Mesenchymal stem cell (in vitro differentiated cells and primary cell): Measurements from ENCODE around the gene SLC34A1.

ENCODE experiments used
- DNase-seq: peaks from one replicate; pipeline ENCODE4 v3.0.0-alpha.2; 2013
- H2AFZ ChIP-seq: one replicate; pipeline ENCODE4 v1.6.1; 2013; ENCODE audit warnings: low read depth, mild to moderate bottlenecking, control low read depth, inconsistent platforms, low read length, moderate library complexity
- H2AK5ac ChIP-seq: 2 replicates; pipeline ENCODE4 v1.6.1; 2013; ENCODE audit warnings: low read length, moderate library complexity, mild to moderate bottlenecking, inconsistent platforms; ENCODE audit not compliant: severe bottlenecking
- H2BK120ac ChIP-seq: one replicate; pipeline ENCODE4 v1.6.1; 2013; ENCODE audit warnings: low read depth, mild to moderate bottlenecking, inconsistent platforms, low read length, moderate library complexity
- H2BK12ac ChIP-seq, 2 experiments: one replicate each; pipeline ENCODE4 v1.6.1; 2013; ENCODE audit warnings: inconsistent platforms in 2 of 2, low read length in 2 of 2, mild to moderate bottlenecking in 2 of 2, moderate library complexity in 2 of 2, control low read depth in 1 of 2
- H2BK15ac ChIP-seq: one replicate; pipeline ENCODE4 v1.6.1; 2013; ENCODE audit warnings: mild to moderate bottlenecking, low read depth, inconsistent platforms; ENCODE audit not compliant: poor library complexity, severe bottlenecking
- H2BK5ac ChIP-seq: 2 replicates; pipeline ENCODE4 v1.6.1; 2013; ENCODE audit warnings: low read depth, mild to moderate bottlenecking, low read length, control low read depth, inconsistent platforms; ENCODE audit not compliant: poor library complexity, severe bottlenecking
- H3K14ac ChIP-seq, 2 experiments: one replicate each; pipeline ENCODE4 v1.6.1; 2013; ENCODE audit warnings: inconsistent platforms in 2 of 2, low read length in 2 of 2, control low read depth in 1 of 2, mild to moderate bottlenecking in 1 of 2, moderate library complexity in 1 of 2
- H3K18ac ChIP-seq, 2 experiments: one replicate each; pipeline ENCODE4 v1.6.1; 2013; ENCODE audit warnings: inconsistent platforms in 2 of 2, low read length in 2 of 2, control low read depth in 1 of 2, low read depth in 1 of 2, mild to moderate bottlenecking in 1 of 2
- H3K23ac ChIP-seq, 2 experiments: one replicate each; pipeline ENCODE4 v1.6.1; 2013; ENCODE audit warnings: inconsistent platforms in 2 of 2, low read length in 2 of 2, mild to moderate bottlenecking in 2 of 2, moderate library complexity in 2 of 2, control low read depth in 1 of 2
- H3K27ac ChIP-seq: 2 replicates; pipeline ENCODE4 v1.5.1; 2013; ENCODE audit warnings: mild to moderate bottlenecking, moderate library complexity, low read length, control low read depth, inconsistent platforms; ENCODE audit not compliant: poor library complexity, severe bottlenecking
- H3K27me3 ChIP-seq, 2 experiments: 2 replicates each; pipeline versions ENCODE4 v1.6.1 to v1.7.0; 2013; ENCODE audit warnings: low read length in 2 of 2, mild to moderate bottlenecking in 2 of 2, moderate library complexity in 2 of 2, control low read depth in 1 of 2, inconsistent platforms in 1 of 2; ENCODE audit not compliant: control insufficient read depth in 1 of 2, insufficient read depth in 1 of 2
- H3K36me3 ChIP-seq, 2 experiments: 2 replicates each; pipeline versions ENCODE4 v1.6.1 to v1.7.0; 2013; ENCODE audit warnings: low read length in 2 of 2, control low read depth in 1 of 2, inconsistent platforms in 1 of 2, low read depth in 1 of 2, mild to moderate bottlenecking in 1 of 2; ENCODE audit not compliant: insufficient read depth in 2 of 2, control insufficient read depth in 1 of 2
- H3K4ac ChIP-seq, 2 experiments: one replicate each; pipeline ENCODE4 v1.6.1; 2013; ENCODE audit warnings: inconsistent platforms in 2 of 2, low read length in 2 of 2, mild to moderate bottlenecking in 2 of 2, moderate library complexity in 2 of 2, control low read depth in 1 of 2, low read depth in 1 of 2
- H3K4me1 ChIP-seq: 2 replicates; pipeline ENCODE4 v1.6.1; 2013; ENCODE audit warnings: low read depth, low read length, control low read depth; ENCODE audit not compliant: control insufficient read depth, insufficient read depth
- H3K4me2 ChIP-seq: 2 replicates; pipeline ENCODE4 v1.6.1; 2013; ENCODE audit warnings: low read length, mild to moderate bottlenecking, inconsistent platforms; ENCODE audit not compliant: poor library complexity, severe bottlenecking
- H3K4me3 ChIP-seq, 2 experiments: 2 replicates each; pipeline versions ENCODE4 v1.5.1 to v1.7.0; 2013; ENCODE audit warnings: low read length in 2 of 2, mild to moderate bottlenecking in 2 of 2, control low read depth in 1 of 2, low read depth in 1 of 2; ENCODE audit not compliant: insufficient read depth in 1 of 2
- H3K79me1 ChIP-seq: replicated peaks from 2 replicates; pipeline ENCODE4 v1.6.1; 2013; ENCODE audit warnings: mild to moderate bottlenecking, control low read depth, low read length, inconsistent platforms; ENCODE audit not compliant: poor library complexity, severe bottlenecking
- H3K9ac ChIP-seq: 2 replicates; pipeline ENCODE4 v1.7.0; 2013; ENCODE audit warnings: mild to moderate bottlenecking, low read length, moderate library complexity
- H3K9me3 ChIP-seq: 2 replicates; pipeline ENCODE4 v1.7.0; 2013; ENCODE audit warnings: mild to moderate bottlenecking, low read length; ENCODE audit not compliant: control insufficient read depth
- H4K8ac ChIP-seq: one replicate; pipeline ENCODE4 v1.6.1; 2013; ENCODE audit warnings: inconsistent platforms, mild to moderate bottlenecking, low read length, moderate library complexity
- H4K91ac ChIP-seq: one replicate; pipeline ENCODE4 v1.6.1; 2013; ENCODE audit warnings: mild to moderate bottlenecking, low read length, inconsistent platforms
- WGBS: methylation state at CpG from one replicate; pipeline ENCODE4 v1.1.7; 2013; ENCODE audit warnings: mixed read lengths; 5-methylcytosine and 5-hydroxymethylcytosine counted together

The SLC34A1 gene

GRCh38 chr5:177369645-177370440, 14.4 kb upstream of the SLC34A1 start:
- H4K8ac ChIP-seq = no peak overlapping the region
- peaks cover 10% of the 10 kb centered on the region for H3K79me1 ChIP-seq
- no peak overlapping the region for H3K23ac ChIP-seq
- H3K18ac ChIP-seq = peak overlapping the region in 1 of 2 experiments; percentile 6
- H3K9me3 ChIP-seq = no peaks in the 10 kb centered on the region
- no peak overlapping the region for H3K4me3 ChIP-seq
- H3K36me3 ChIP-seq = peaks cover 0 to 14% of the 10 kb centered on the region in 2 experiments
- no peak for DNase-seq
- H3K4me1 ChIP-seq = peaks cover 40% of the 10 kb centered on the region
- no peak overlapping the region for H3K4me2 ChIP-seq
- no peak overlapping the region for H3K9ac ChIP-seq
- peaks cover 0 to 36% of the 10 kb centered on the region in 2 experiments for H3K27me3 ChIP-seq
- no peak overlapping the region for H2BK5ac ChIP-seq
- no peak overlapping the region for H2AFZ ChIP-seq
- no peak overlapping the region for H3K27ac ChIP-seq
- no peak overlapping the region for H2BK120ac ChIP-seq
- 85% methylated on average over 11 of the region's 11 CpGs for WGBS
- no peak overlapping the region for H3K4ac ChIP-seq
- H3K14ac ChIP-seq = no peak overlapping the region
- peak overlapping the region in 1 of 2 experiments; percentile 49 for H2BK12ac ChIP-seq
- peak overlapping the region; percentile 34 for H2AK5ac ChIP-seq
- H4K91ac ChIP-seq = no peak overlapping the region
- peak overlapping the region; percentile 7 for H2BK15ac ChIP-seq

GRCh38 chr5:177370488-177371119, 13.6 kb upstream of the SLC34A1 start:
- H3K27ac ChIP-seq = no peak overlapping the region
- H3K4ac ChIP-seq = no peak overlapping the region
- H4K91ac ChIP-seq = no peak overlapping the region
- no peak overlapping the region for H2BK5ac ChIP-seq
- H2BK12ac ChIP-seq = peak overlapping the region in 1 of 2 experiments; percentile 49
- peaks cover 39% of the 10 kb centered on the region for H3K4me1 ChIP-seq
- H3K14ac ChIP-seq = no peak overlapping the region
- no peak overlapping the region for H3K18ac ChIP-seq
- H3K79me1 ChIP-seq = peaks cover 10% of the 10 kb centered on the region
- WGBS = 8% methylated on average over 35 of the region's 42 CpGs
- peaks cover 0 to 43% of the 10 kb centered on the region in 2 experiments for H3K27me3 ChIP-seq
- peak; percentile 93 for DNase-seq
- H2AK5ac ChIP-seq = peak overlapping the region; percentile 16
- peak overlapping the region; percentile 38 for H2BK15ac ChIP-seq
- H3K9me3 ChIP-seq = no peaks in the 10 kb centered on the region
- H3K4me3 ChIP-seq = peak overlapping the region; percentile 59 to 80
- H4K8ac ChIP-seq = peak overlapping the region; percentile 63
- H3K4me2 ChIP-seq = peak overlapping the region; percentile 60
- H3K23ac ChIP-seq = no peak overlapping the region
- H2BK120ac ChIP-seq = no peak overlapping the region
- peaks cover 0 to 14% of the 10 kb centered on the region in 2 experiments for H3K36me3 ChIP-seq
- no peak overlapping the region for H2AFZ ChIP-seq
- no peak overlapping the region for H3K9ac ChIP-seq

- peaks cover 31% of the 10 kb centered on the region for H3K4me1 ChIP-seq
- peaks cover 0 to 43% of the 10 kb centered on the region in 2 experiments for H3K27me3 ChIP-seq
- peak overlapping the region; percentile 78 for H3K9ac ChIP-seq
- peak overlapping the region; percentile 59 to 80 for H3K4me3 ChIP-seq
- H2BK120ac ChIP-seq = no peak overlapping the region
- H3K9me3 ChIP-seq = no peaks in the 10 kb centered on the region
- no peak overlapping the region for H3K23ac ChIP-seq
- H2AFZ ChIP-seq = peak overlapping the region; percentile 56
- H2AK5ac ChIP-seq = peak overlapping the region; percentile 64
- H3K36me3 ChIP-seq = peaks cover 0 to 14% of the 10 kb centered on the region in 2 experiments
- H2BK5ac ChIP-seq = no peak overlapping the region
- H4K8ac ChIP-seq = peak overlapping the region; percentile 63
- peak overlapping the region; percentile 60 for H3K4me2 ChIP-seq
- peak overlapping the region; percentile 45 to 46 for H3K4ac ChIP-seq
- peak overlapping the region in 1 of 2 experiments; percentile 64 for H3K14ac ChIP-seq
- H2BK15ac ChIP-seq = no peak overlapping the region
- 63% methylated on average over 21 of the region's 26 CpGs for WGBS
- peak overlapping the region; percentile 45 to 54 for H3K18ac ChIP-seq
- peak overlapping the region in 1 of 2 experiments; percentile 51 for H2BK12ac ChIP-seq
- H3K79me1 ChIP-seq = peaks cover 10% of the 10 kb centered on the region
- DNase-seq = no peak
- H3K27ac ChIP-seq = peak overlapping the region; percentile 17
- H4K91ac ChIP-seq = peak overlapping the region; percentile 62
Measured at GRCh38 chr5:177371120-177372033, 12.9 kb upstream of the SLC34A1 start.
